NB4 (cell line): ENCODE data around the gene RAB12.

Source experiments
- CTCF ChIP-seq: IDR thresholded peaks from one replicate; pipeline ENCODE4 v1.5.1; 2012; ENCODE audit warnings: low read depth, low read length
- MAX ChIP-seq: IDR thresholded peaks from 2 replicates; pipeline ENCODE4 v1.6.1; 2011; ENCODE audit warnings: low read depth, low read length
- POLR2A ChIP-seq: IDR thresholded peaks from 2 replicates; pipeline ENCODE4 v1.6.1; 2011; ENCODE audit warnings: mild to moderate bottlenecking; ENCODE audit not compliant: insufficient read length; ENCODE audit errors: extremely low read depth

DNA sequence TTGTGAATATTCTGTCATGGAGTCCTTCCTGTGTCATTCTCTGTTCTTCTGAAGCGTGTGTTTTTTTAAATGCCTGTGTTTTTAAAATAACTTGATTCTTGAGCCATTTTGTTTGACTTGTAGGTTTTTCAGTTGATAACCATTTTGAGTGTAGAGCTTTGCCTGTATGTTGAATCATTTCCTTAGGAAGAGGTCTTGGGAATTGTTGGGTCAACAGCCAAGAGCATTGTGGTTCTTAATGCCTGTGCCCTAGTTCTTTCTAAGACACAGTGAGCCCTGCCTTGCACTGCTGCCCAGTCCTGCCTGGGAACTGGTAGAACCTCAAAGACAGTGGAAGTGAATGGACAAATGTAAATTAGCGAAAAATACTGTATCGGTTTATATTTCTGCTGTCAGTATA lies 25.9 kb downstream of the RAB12 start:
- TF ChIP-seq CTCF (no peak), POLR2A (no peak), MAX (no peak)
